Gastroesophageal sphincter (tissue), 4 donors: ENCODE results near the gene NKAIN4. TPM values are rescaled to one million over a fixed set of nuclear protein-coding genes. Genes with fewer than 3 reads are reported as not detected.

Experiments
- ATAC-seq: fragments of 150-250 bp; one replicate; pipeline ENCODE4 v1.9.1; 2016; ENCODE audit warnings: mild to moderate bottlenecking, moderate library complexity
- H3K27ac ChIP-seq, 4 donors: fragments of 200-600 bp; sonication (generic) in 3 of 4; 1 replicate in 3 of 4; 2 replicates in 1 of 4; pipeline ENCODE4 v1.5.1; 2016 to 2019
- H3K27me3 ChIP-seq: fragments of 200-600 bp; sonication (generic); one replicate; pipeline ENCODE4 v1.5.1; 2019
- H3K36me3 ChIP-seq, 2 donors: fragments of 200-600 bp; sonication (generic); one replicate each; pipeline ENCODE4 v1.5.1; 2019; ENCODE audit warnings: control low read depth in 1 of 2
- H3K4me1 ChIP-seq, 3 donors: fragments of 200-600 bp; sonication (generic); 1 replicate in 2 of 3; 2 replicates in 1 of 3; pipeline ENCODE4 v1.5.1; 2016 to 2019; ENCODE audit warnings: control low read depth in 2 of 3
- H3K4me3 ChIP-seq, 2 donors: fragments of 200-600 bp; sonication (generic); one replicate each; pipeline ENCODE4 v1.5.1; 2019; ENCODE audit warnings: mild to moderate bottlenecking in 1 of 2, moderate library complexity in 1 of 2
- H3K9me3 ChIP-seq, 3 donors: fragments of 200-600 bp; sonication (generic); one replicate each; pipeline ENCODE4 v1.5.1; 2017 to 2019; ENCODE audit warnings: control low read depth in 2 of 3
- CTCF ChIP-seq, 4 experiments: fragments of 200-600 bp in 2 of 4; fragments of 450-650 bp in 2 of 4; sonication (generic) in 1 of 4; IDR thresholded peaks; one replicate each; pipeline ENCODE4 v1.5.1; 2017 to 2019; ENCODE audit warnings: antibody characterized with exemption in 4 of 4, mild to moderate bottlenecking in 2 of 4, moderate library complexity in 2 of 4
- EP300 ChIP-seq: sonication (generic); formaldehyde crosslinking; IDR thresholded peaks from one replicate; pipeline ENCODE4 v1.6.1; 2017; ENCODE audit warnings: antibody characterized with exemption, mild to moderate bottlenecking
- POLR2A ChIP-seq, 2 donors: fragments of 450-650 bp; IDR thresholded peaks; one replicate each; pipeline ENCODE4 v1.6.1; 2017; ENCODE audit warnings: antibody characterized with exemption in 2 of 2, mild to moderate bottlenecking in 2 of 2, moderate library complexity in 1 of 2
- POLR2AphosphoS5 ChIP-seq: sonication (generic); formaldehyde crosslinking; IDR thresholded peaks from one replicate; pipeline ENCODE4 v1.6.1; 2017; ENCODE audit warnings: antibody characterized with exemption
- WGBS, 2 donors: methylation state at CpG; one replicate each; pipeline ENCODE4 v1.1.5; 2018; ENCODE audit warnings: low coverage in 1 of 2; 5-methylcytosine and 5-hydroxymethylcytosine counted together
- total RNA-seq, 4 donors: library from RNA; depleted of rRNA; stranded (reverse); fragments of >200 nt; gene quantifications; one replicate each; pipeline ENCODE4 v1.1.0, GENCODE V29; 2016

Gene NKAIN4
- total RNA-seq, 4 donors from 2014 or later = 2.3 TPM; not detected in 3

GRCh38 chr20:63297796-63298572 lies 43.7 kb upstream of the NKAIN4 start:
- Histone ChIP-seq H3K27me3 (peaks cover 94% of the 10 kb centered on the region), H3K4me3 (no peak overlapping the region), H3K27ac (no peak overlapping the region), H3K9me3 (peaks cover 0 to 23% (median 0%) of the 10 kb centered on the region in 3 donors), H3K36me3 (no peaks in the 10 kb centered on the region), H3K4me1 (no peaks in the 10 kb centered on the region)
- no peak for TF ChIP-seq EP300
- TF ChIP-seq POLR2AphosphoS5 = no peak
- TF ChIP-seq POLR2A (IDR thresholded peaks at IDR 0.05) = no peak
- TF ChIP-seq CTCF (IDR thresholded peaks at IDR 0.05) = no peak
- ATAC-seq = no peak
- 67 to 100% methylated on average over 1 to 2 of the region's 16 CpGs for WGBS, 2 donors

- H3K4me3 ChIP-seq = no peak overlapping the region
- TF ChIP-seq POLR2A (IDR thresholded peaks at IDR 0.05) (no peak), POLR2AphosphoS5 (no peak), CTCF (IDR thresholded peaks at IDR 0.05) (no peak), EP300 (no peak)
- no peak for ATAC-seq
- H3K4me1 ChIP-seq = no peaks in the 10 kb centered on the region
- WGBS, 2 donors = no CpG with 5 or more reads among the region's 11 CpGs
- peaks cover 0 to 18% (median 0%) of the 10 kb centered on the region in 3 donors for H3K9me3 ChIP-seq
- no peaks in the 10 kb centered on the region for H3K36me3 ChIP-seq
- no peak overlapping the region for H3K27ac ChIP-seq
- peaks cover 99% of the 10 kb centered on the region for H3K27me3 ChIP-seq
Measured at GRCh38 chr20:63297371-63297781, 43.1 kb upstream of the NKAIN4 start.

- WGBS, 2 donors = 7 to 8% methylated on average over 2 to 6 of the region's 18 CpGs
- no peak overlapping the region for H3K27ac ChIP-seq
- H3K9me3 ChIP-seq = peaks cover 0 to 11% (median 0%) of the 10 kb centered on the region in 3 donors
- H3K4me3 ChIP-seq = no peak overlapping the region
- no peaks in the 10 kb centered on the region for H3K36me3 ChIP-seq
- no peaks in the 10 kb centered on the region for H3K4me1 ChIP-seq
- no peak for TF ChIP-seq CTCF (IDR thresholded peaks at IDR 0.05)
- TF ChIP-seq POLR2AphosphoS5 = no peak
- TF ChIP-seq POLR2A (IDR thresholded peaks at IDR 0.05) = no peak
- TF ChIP-seq EP300 = no peak
- no peak for ATAC-seq
- H3K27me3 ChIP-seq = peaks cover 99% of the 10 kb centered on the region
Measured at GRCh38 chr20:63296531-63297299, 42.5 kb upstream of the NKAIN4 start.

- no CpG with 5 or more reads among the region's 20 CpGs for WGBS, 2 donors
- no peak for ATAC-seq
- H3K36me3 ChIP-seq = no peaks in the 10 kb centered on the region
- no peak for TF ChIP-seq POLR2AphosphoS5
- TF ChIP-seq EP300 = no peak
- TF ChIP-seq POLR2A (IDR thresholded peaks at IDR 0.05) = no peak
- no peak for TF ChIP-seq CTCF (IDR thresholded peaks at IDR 0.05)
- H3K4me1 ChIP-seq = peaks cover 0 to 8% (median 0%) of the 10 kb centered on the region in 3 donors
- H3K27me3 ChIP-seq = peaks cover 92% of the 10 kb centered on the region
- no peak overlapping the region for H3K27ac ChIP-seq
- peaks cover 0 to 2% (median 0%) of the 10 kb centered on the region in 3 donors for H3K9me3 ChIP-seq
- no peak overlapping the region for H3K4me3 ChIP-seq
Measured at GRCh38 chr20:63295846-63296245, 41.6 kb upstream of the NKAIN4 start.
